OCI-LY1 (cell line): ENCODE measurements around the gene GDPD1.

Experiments used
- EZH2 ChIP-seq: fragments of 200-600 bp; sonication (generic), shearing (Covaris generic); IDR thresholded peaks from 2 replicates; pipeline ENCODE4 v1.8.0; 2017; ENCODE audit warnings: borderline replicate concordance, mixed run types, mild to moderate bottlenecking, antibody characterized with exemption, low read length, moderate library complexity, mixed read lengths
- TF ChIP-seq, protein P1 (sequence below): fragments of 200-600 bp; sonication (generic), shearing (Covaris generic); IDR thresholded peaks from 2 replicates; pipeline ENCODE4 v1.5.1; 2017; ENCODE audit warnings: mild to moderate bottlenecking, antibody characterized with exemption, low read length, moderate library complexity, mixed read lengths

- TF ChIP-seq, protein P1, sequence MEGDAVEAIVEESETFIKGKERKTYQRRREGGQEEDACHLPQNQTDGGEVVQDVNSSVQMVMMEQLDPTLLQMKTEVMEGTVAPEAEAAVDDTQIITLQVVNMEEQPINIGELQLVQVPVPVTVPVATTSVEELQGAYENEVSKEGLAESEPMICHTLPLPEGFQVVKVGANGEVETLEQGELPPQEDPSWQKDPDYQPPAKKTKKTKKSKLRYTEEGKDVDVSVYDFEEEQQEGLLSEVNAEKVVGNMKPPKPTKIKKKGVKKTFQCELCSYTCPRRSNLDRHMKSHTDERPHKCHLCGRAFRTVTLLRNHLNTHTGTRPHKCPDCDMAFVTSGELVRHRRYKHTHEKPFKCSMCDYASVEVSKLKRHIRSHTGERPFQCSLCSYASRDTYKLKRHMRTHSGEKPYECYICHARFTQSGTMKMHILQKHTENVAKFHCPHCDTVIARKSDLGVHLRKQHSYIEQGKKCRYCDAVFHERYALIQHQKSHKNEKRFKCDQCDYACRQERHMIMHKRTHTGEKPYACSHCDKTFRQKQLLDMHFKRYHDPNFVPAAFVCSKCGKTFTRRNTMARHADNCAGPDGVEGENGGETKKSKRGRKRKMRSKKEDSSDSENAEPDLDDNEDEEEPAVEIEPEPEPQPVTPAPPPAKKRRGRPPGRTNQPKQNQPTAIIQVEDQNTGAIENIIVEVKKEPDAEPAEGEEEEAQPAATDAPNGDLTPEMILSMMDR, result no peak
- TF ChIP-seq EZH2, result no peak
Observed at GRCh38 chr17:59230764-59231163, 10.5 kb downstream of the GDPD1 start.
